ENCODE results near the gene ILK.

ILK gene

DNA sequence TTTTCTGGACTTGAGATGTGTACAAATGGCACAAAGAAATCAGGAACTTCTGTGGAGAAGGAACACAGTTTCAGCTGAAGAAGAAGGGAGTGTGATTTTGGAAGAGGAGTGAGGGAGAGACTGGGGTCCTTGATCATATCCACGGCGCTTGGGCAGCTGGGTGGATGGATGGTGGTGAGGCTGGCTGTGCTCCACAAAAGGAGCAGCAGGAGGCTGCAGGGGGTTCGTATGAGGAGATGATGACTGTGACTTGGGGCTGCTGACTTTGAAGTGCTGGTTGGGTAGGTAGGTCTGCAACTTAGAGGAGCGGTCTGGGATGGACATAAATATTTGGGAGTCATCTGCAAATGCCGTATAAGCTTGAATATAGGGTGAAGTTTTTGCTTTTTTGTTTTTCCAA is 53.4 kb downstream of the ILK start:
- no peak for DNase-seq (ENCODE audit: low read depth)

DNA sequence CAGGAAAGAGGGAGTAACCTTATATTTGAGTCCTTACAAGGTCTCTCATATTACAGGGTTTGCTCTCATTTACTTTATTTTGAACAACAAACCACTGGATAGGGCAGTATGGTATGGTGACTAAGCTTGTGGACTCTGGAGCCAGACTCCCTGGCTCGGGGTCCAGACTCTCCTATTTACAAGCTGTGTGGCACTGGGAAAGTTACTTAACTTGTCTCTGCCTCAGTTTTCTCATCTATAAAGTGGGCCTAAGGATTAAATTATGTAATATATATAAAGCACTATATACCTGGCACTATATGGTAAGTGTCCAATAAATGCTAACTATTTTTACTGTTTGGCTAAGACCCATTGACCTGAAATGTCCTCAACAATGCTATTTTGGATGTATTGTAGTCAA is 53.8 kb downstream of the ILK start:
- no peak for DNase-seq (ENCODE audit: low read depth)

DNA sequence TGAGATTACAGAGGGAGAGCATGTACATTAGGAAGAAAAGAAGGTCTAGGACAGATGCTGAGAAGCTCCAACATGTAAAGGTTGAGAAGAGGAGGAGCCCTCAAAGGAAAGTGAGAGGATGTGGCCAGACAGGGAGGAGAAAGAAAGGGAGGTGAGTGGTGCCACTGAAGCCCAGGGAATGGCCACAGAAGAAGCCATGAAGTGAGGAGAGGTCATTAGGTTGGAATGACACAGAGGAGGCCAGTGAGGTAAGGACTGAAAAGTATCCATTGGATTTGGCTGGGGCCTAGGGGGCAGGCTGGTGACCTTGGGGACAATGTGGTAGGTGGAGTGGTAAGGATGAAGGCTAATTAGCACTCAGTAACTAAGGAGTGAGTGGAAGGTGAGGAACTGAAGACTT is 55.1 kb downstream of the ILK start:
- DNase-seq (ENCODE audit: low read depth) = no peak

Data from CMK (cell line).